ENCODE measurements around the gene SLC5A5.
"Not testable (repeated sequence)": the region's sequence is repeated elsewhere in the genome, so short reads cannot be mapped to it uniquely, and the experiment has no call there.

The SLC5A5 gene

DNA sequence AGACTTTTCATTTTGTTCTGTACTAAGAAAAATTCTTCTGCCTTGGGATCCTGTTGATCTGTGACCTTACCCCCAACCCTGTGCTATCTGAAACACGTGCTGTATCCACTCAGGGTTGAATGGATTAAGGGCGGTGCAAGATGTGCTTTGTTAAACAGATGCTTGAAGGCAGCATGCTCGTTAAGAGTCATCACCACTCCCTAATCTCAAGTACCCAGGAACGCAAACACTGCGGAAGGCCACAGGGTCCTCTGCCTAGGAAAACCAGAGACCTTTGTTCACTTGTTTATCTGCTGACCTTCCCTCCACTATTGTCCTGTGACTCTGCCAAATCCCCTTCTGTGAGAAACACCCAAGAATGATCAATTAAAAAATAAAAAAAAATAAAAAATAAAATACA is 47.4 kb downstream of the SLC5A5 start:
- not testable (repeated sequence) for DNase-seq (ENCODE audit: low spot score)

DNA sequence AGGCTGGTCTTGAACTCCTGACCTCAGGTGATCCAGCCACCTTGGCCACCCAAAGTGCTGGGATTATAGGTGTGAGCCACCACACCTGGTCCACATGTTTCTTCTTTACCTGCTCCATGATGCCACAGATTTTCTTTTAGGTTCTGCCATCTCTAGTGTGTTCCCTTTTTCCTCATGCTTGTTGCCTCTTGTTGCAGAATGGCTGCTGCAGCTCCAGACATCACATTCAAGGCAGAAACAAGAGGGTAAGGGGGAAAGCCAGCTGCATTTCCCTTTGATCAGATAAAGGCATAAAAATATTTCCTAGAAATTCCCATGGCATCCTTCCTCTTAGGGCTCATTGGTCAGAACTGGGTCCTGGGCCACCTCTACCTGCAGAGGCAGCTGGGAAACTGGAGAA is 48.8 kb downstream of the SLC5A5 start:
- DNase-seq (ENCODE audit: low spot score), result no peak

DNA sequence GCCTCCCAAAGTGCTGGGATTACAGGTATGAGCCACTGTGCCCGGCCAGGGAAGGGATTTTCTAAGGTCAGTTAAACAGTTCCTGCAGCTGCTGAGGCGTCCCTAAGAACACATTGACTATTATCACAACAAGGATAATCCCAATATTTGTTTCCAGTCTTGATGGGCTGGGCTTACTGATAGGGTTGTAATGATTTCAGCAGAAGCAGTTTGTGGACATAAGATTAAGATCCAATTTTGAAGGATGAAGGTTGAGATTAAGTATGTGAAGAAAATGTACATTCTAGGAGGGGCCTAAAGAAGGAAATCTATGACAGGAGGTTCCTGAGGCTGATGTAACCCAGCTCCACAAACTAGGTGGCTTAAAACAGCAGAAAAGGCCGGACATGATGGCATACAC is 50.4 kb downstream of the SLC5A5 start:
- DNase-seq (ENCODE audit: low spot score), result no peak

- no peak for DNase-seq (ENCODE audit: low spot score)
These were observed 54.3 kb downstream of the SLC5A5 start for GRCh38 chr19:17926044-17926443.

DNA sequence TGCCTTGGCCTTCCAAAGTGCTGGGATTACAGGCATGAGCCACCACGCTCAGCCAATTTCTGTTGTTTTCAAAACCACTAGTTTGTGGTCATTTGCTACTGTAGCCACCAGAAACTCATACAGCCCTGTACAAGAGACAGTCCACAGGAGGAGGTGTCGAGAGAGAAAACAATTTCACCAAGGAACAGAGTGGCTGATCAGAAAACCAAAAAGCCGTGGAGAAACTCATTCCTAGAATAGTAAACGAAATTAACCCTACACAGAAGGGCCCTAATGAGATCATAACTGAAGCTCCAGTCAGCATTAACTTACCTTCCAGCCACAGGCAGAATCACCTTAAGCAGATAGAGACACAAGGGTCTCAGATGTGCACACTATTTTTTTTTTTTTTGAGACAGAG is 57.3 kb downstream of the SLC5A5 start:
- no peak for DNase-seq (ENCODE audit: low spot score)

- no peak for DNase-seq (ENCODE audit: low spot score)
These were observed 59.9 kb downstream of the SLC5A5 start for GRCh38 chr19:17931532-17932191.

GRCh38 chr19:17932485-17933338 is 61.0 kb downstream of the SLC5A5 start, which contains the start of gene CCDC124:
TSS of gene CCDC124 (plus strand) at chr19:17933015. CDS start at chr19:17936421, 3,406 bp downstream.
- DNase-seq (ENCODE audit: low spot score), result peak; percentile 93

GRCh38 chr19:17933414-17934129 is 61.8 kb downstream of the SLC5A5 start:
- no peak for DNase-seq (ENCODE audit: low spot score)

- no peak for DNase-seq (ENCODE audit: low spot score)
These were observed 64.6 kb downstream of the SLC5A5 start for GRCh38 chr19:17936379-17936778.

DNA sequence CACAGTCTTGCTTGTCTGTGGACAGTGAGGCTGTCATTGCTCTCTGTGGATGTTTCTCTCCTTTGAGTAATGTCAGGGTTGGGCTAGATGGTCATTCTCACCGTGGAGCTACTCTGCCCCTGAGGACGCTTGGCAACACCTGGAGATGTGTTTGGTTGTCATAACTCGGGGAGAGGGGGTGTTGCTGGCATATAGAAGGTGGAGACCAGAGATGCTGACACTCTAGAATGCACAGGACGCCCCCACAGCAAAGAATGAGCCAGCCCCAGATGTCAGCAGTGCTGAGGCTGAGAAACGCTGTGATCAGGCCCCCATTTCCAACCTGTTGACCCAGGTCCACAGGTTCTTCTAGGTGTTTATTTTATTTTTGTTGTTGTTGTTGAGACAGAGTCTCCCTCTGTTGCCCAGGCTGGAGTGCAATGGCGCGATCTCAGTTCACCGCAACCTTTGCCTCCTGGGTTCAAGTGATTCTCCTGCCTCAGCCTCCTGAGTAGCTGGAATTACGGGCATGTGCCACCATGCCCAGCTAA is 65.7 kb downstream of the SLC5A5 start:
- no peak for DNase-seq (ENCODE audit: low spot score)

DNA sequence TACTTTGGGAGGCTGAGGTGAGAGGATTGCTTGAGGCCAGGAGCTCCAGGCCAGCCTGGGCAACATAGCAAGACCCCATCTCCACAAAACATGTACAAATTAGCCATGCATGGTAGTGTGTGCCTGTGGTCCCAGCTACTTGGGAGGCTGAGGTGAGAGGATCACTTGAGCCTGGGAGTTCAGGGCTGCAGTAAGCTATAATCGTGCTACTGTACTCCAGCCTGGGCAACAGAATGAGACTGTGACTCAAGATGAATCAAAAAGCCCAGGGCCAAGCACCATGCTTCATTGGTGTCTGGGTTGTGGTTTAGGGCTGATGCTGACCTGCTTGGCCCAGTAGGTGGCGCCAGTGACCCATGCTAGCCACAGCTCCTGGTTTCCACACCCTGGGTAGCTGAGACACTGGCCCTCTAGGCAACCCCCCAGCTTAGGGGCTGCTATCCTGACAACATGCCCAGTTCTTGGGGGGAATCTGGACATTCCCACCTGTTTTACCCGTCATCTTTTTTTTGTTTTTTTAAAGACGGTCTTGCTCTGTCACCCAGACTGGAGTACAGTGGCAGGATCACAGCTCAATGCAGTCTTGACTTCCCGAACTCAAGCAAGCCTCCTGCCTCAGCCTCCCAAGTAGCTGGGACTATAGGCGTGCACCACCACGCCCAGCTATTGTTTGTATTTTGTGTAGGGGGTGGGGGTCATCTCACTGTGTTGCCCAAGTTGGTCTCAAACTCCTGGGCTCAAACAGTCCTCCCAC is 66.5 kb downstream of the SLC5A5 start:
- DNase-seq (ENCODE audit: low spot score), result peak; percentile 86

- no peak for DNase-seq (ENCODE audit: low spot score)
These were observed 70.4 kb downstream of the SLC5A5 start for GRCh38 chr19:17942181-17942580.

GRCh38 chr19:17942582-17943273 is 71.0 kb downstream of the SLC5A5 start:
- DNase-seq (ENCODE audit: low spot score), result no peak

- no peak for DNase-seq (ENCODE audit: low spot score)
These were observed 71.8 kb downstream of the SLC5A5 start for GRCh38 chr19:17943274-17944221.

- no peak for DNase-seq (ENCODE audit: low spot score)
These were observed 72.6 kb downstream of the SLC5A5 start for GRCh38 chr19:17944301-17944700.

All from Ammon's horn (tissue), 1 donor.